HCT116 (cell line): Measurements from ENCODE around the gene DLD. TPM values are rescaled to one million over a fixed set of nuclear protein-coding genes. Genes with fewer than 3 reads are reported as not detected.

Experiments
- ATAC-seq: fragments of 200-7000 bp; cut with Tn5 transposase; 2 replicates; pipeline ENCODE4 v1.9.1; 2020; ENCODE audit warnings: mild to moderate bottlenecking, moderate library complexity
- BruUV-seq: library from RNA; stranded (reverse); fragments of 400-500 nt; replicated peaks from 2 replicates; lab custom pipeline; 2021; lab: Mats Ljungman, UMichigan
- CTCF ChIA-PET: fragments of 300-600 bp; sonication (Branson Sonifier 250); formaldehyde crosslinking; loops from one replicate; lab custom pipeline; 2021; ENCODE audit warnings: antibody characterized with exemption; lab: Charles Lee
- POLR2A ChIA-PET: fragments of 300-600, 350-600 bp; sonication (Branson Sonifier 250); formaldehyde crosslinking; loops from one replicate; lab custom pipeline; 2021; ENCODE audit warnings: antibody characterized with exemption; lab: Charles Lee
- RAD21 ChIA-PET, 2 experiments: fragments of 300-600 bp; sonication (Branson Sonifier 250); formaldehyde crosslinking; loops; one replicate each; lab custom pipeline; 2023; ENCODE audit warnings: low total read pairs in 2 of 2; ENCODE audit not compliant: uncharacterized antibody in 2 of 2, unreplicated experiment in 2 of 2, low non-redundant PET in 1 of 2; lab: Charles Lee
- DNase-seq: peaks from one replicate; pipeline ENCODE4 v3.0.0-alpha.2; 2010; ENCODE audit warnings: low read depth, low spot score
- H2AFZ ChIP-seq: fragments of 200-600 bp; shearing (Covaris generic), sonication (generic); 2 replicates; pipeline ENCODE4 v1.6.1; 2017; ENCODE audit warnings: low read depth, mixed run types, mixed read lengths, antibody characterized with exemption, low read length; ENCODE audit not compliant: poor library complexity, severe bottlenecking
- H3K27ac ChIP-seq: 2 replicates; pipeline ENCODE4 v1.5.1; 2012; ENCODE audit warnings: low read depth, low read length
- H3K27me3 ChIP-seq: fragments of 200-600 bp; sonication (generic); 2 replicates; pipeline ENCODE4 v1.6.1; 2016; ENCODE audit warnings: mixed run types, low read length, mixed read lengths; ENCODE audit not compliant: insufficient read depth
- H3K36me3 ChIP-seq, 2 experiments: fragments of 200-500 bp in 1 of 2; fragments of 200-600 bp in 1 of 2; sonication (Bioruptor generic) in 1 of 2; sonication (generic) in 1 of 2; 2 replicates each; pipeline versions ENCODE4 v1.5.1 to v1.6.1; 2014 to 2016; ENCODE audit warnings: low read length in 2 of 2, inconsistent platforms in 1 of 2, mixed read lengths in 1 of 2, mixed run types in 1 of 2; ENCODE audit not compliant: insufficient read depth in 2 of 2, control insufficient read depth in 1 of 2
- H3K4me1 ChIP-seq, 2 experiments: fragments of 200-600 bp in 1 of 2; sonication (generic) in 1 of 2; 2 replicates each; pipeline versions ENCODE4 v1.5.1 to v1.6.1; 2012 to 2017; ENCODE audit warnings: low read length in 2 of 2, inconsistent platforms in 1 of 2, mild to moderate bottlenecking in 1 of 2, mixed read lengths in 1 of 2, mixed run types in 1 of 2, moderate library complexity in 1 of 2; ENCODE audit not compliant: insufficient read depth in 2 of 2, control insufficient read depth in 1 of 2
- H3K4me2 ChIP-seq: fragments of 200-600 bp; sonication (generic); 2 replicates; pipeline ENCODE4 v1.6.1; 2017; ENCODE audit warnings: mixed run types, low read length, mixed read lengths
- H3K4me3 ChIP-seq, 2 experiments: fragments of 200-600 bp in 1 of 2; sonication (generic) in 1 of 2; replicated peaks in 1 of 2; 2 replicates each; pipeline ENCODE4 v1.5.1; 2011 to 2016; ENCODE audit warnings: low read length in 2 of 2, control low read depth in 1 of 2, low read depth in 1 of 2, mild to moderate bottlenecking in 1 of 2, mixed read lengths in 1 of 2, mixed run types in 1 of 2
- H3K79me2 ChIP-seq: fragments of 200-600 bp; sonication (generic); 2 replicates; pipeline ENCODE4 v1.6.1; 2017; ENCODE audit warnings: mild to moderate bottlenecking, mixed run types, low read length, moderate library complexity, mixed read lengths; ENCODE audit not compliant: insufficient read depth
- H3K9ac ChIP-seq: fragments of 200-600 bp; sonication (generic); 2 replicates; pipeline ENCODE4 v1.6.1; 2016; ENCODE audit warnings: low read length, mixed read lengths
- H3K9me2 ChIP-seq: fragments of 200-600 bp; sonication (generic), shearing (Covaris generic); 2 replicates; pipeline ENCODE4 v1.6.1; 2017; ENCODE audit warnings: mixed run types, mild to moderate bottlenecking, moderate library complexity; ENCODE audit not compliant: insufficient read depth
- H3K9me3 ChIP-seq, 2 experiments: fragments of 200-500 bp in 1 of 2; fragments of 200-600 bp in 1 of 2; sonication (Bioruptor generic) in 1 of 2; sonication (generic) in 1 of 2; 2 replicates each; pipeline ENCODE4 v1.6.1; 2014 to 2017; ENCODE audit warnings: low read length in 2 of 2, mixed read lengths in 2 of 2, inconsistent platforms in 1 of 2, low read depth in 1 of 2, mild to moderate bottlenecking in 1 of 2, mixed run types in 1 of 2, moderate library complexity in 1 of 2; ENCODE audit not compliant: control insufficient read depth in 1 of 2, insufficient read depth in 1 of 2
- H4K20me1 ChIP-seq: fragments of 200-600 bp; sonication (generic), shearing (Covaris generic); 2 replicates; pipeline ENCODE4 v1.6.1; 2017; ENCODE audit warnings: mixed run types, mild to moderate bottlenecking, moderate library complexity; ENCODE audit not compliant: insufficient read depth
- CBX3 ChIP-seq: IDR thresholded peaks from 2 replicates; pipeline ENCODE4 v1.6.1; 2012; ENCODE audit warnings: low read depth
- ELF1 ChIP-seq: IDR thresholded peaks from 2 replicates; pipeline ENCODE4 v1.6.1; 2012; ENCODE audit warnings: low read depth, borderline replicate concordance
- EZH2 ChIP-seq: fragments of 200-600 bp; sonication (generic); IDR thresholded peaks from 2 replicates; pipeline ENCODE4 v1.6.1; 2017; ENCODE audit warnings: antibody characterized with exemption, mixed run types
- EZH2phosphoT487 ChIP-seq: fragments of 200-600 bp; IDR thresholded peaks from 2 replicates; pipeline ENCODE4 v1.6.1; 2018; ENCODE audit warnings: antibody characterized with exemption, borderline replicate concordance
- FOSL1 ChIP-seq: IDR thresholded peaks from 2 replicates; pipeline ENCODE4 v1.6.1; 2012; ENCODE audit warnings: low read depth
- RAD21 ChIP-seq: IDR thresholded peaks from 2 replicates; pipeline ENCODE4 v1.6.1; 2012; ENCODE audit warnings: low read depth, mild to moderate bottlenecking
- SP1 ChIP-seq: IDR thresholded peaks from 2 replicates; pipeline ENCODE4 v1.6.1; 2012; ENCODE audit warnings: low read depth
- SRF ChIP-seq: IDR thresholded peaks from 2 replicates; pipeline ENCODE4 v1.6.1; 2012; ENCODE audit warnings: low read depth
- TCF7L2 ChIP-seq: IDR thresholded peaks from 2 replicates; pipeline ENCODE4 v1.7.0; 2011; ENCODE audit warnings: borderline replicate concordance, inconsistent platforms; ENCODE audit not compliant: insufficient read depth, insufficient read length; ENCODE audit errors: extremely low read depth
- YY1 ChIP-seq: IDR thresholded peaks from 2 replicates; pipeline ENCODE4 v1.6.1; 2011; ENCODE audit warnings: low read length, low read depth, moderate library complexity, mild to moderate bottlenecking; ENCODE audit not compliant: insufficient replicate concordance; ENCODE audit errors: extremely low read depth
- ZFX ChIP-seq: fragments of 450-650 bp; IDR thresholded peaks from 2 replicates; pipeline ENCODE4 v1.6.1; 2017
- ZNF274 ChIP-seq: fragments of 200-500 bp; sonication (Bioruptor generic); IDR thresholded peaks from 2 replicates; pipeline ENCODE4 v1.6.1; 2014; ENCODE audit warnings: mild to moderate bottlenecking, low read depth, low read length, inconsistent platforms
- intact Hi-C: fragments of 100-400 bp; cut with micrococcal nuclease; formaldehyde crosslinking; loops from 2 replicates; pipeline ENCODE4 v1.10.0; 2022
- total RNA-seq: library from RNA; stranded (reverse); gene quantifications from one replicate; pipeline ENCODE4 v1.2.1, GENCODE V29; 2021; ENCODE audit not compliant: unreplicated experiment
- TF ChIP-seq, protein P1 (sequence below), 3 experiments: fragments of 200-600 bp in 1 of 3; sonication (generic) in 1 of 3; IDR thresholded peaks in 2 of 3; conservative IDR thresholded peaks in 1 of 3; 2 replicates each; pipeline ENCODE4 v1.5.1; 2012 to 2017; ENCODE audit warnings: low read depth in 2 of 3, low read length in 2 of 3, antibody characterized with exemption in 1 of 3, borderline replicate concordance in 1 of 3, control low read depth in 1 of 3, mild to moderate bottlenecking in 1 of 3, mixed read lengths in 1 of 3, mixed run types in 1 of 3, moderate library complexity in 1 of 3; ENCODE audit not compliant: insufficient read depth in 1 of 3
- TF ChIP-seq, protein P2 (sequence below): IDR thresholded peaks from 2 replicates; pipeline ENCODE4 v1.6.1; 2012

Gene DLD
- total RNA-seq, 1 experiment from 2014 or later: 104 TPM

DNA sequence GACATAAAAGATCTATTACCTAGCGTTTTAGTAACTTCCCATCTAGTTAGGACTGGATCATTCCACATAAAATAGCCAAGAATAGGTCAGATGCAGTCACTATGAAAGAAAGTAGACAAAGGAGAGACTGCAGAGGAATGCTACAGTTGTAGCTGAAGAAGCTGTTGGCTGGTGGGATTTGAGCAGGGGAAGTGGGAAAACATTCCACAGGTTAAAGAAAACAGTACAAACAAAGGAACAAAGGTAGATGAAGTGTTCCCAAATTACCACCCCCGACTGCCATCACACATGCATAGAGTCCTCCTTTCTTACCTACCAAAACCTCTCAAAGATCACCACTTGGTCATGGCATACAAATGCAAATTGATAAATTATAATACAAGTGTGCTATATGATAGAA, 41.8 kb downstream of the DLD start:
- peaks cover 11 to 29% of the 10 kb centered on the region in 2 experiments; a peak in 3 of 4 replicates for H3K36me3 ChIP-seq
- POLR2A ChIA-PET: no interaction called here
- no peaks in the 10 kb centered on the region for H3K27me3 ChIP-seq
- intact Hi-C loops: no loop called here
- H3K79me2 ChIP-seq: no peaks in the 10 kb centered on the region
- no TSS peak for BruUV-seq
- H3K4me1 ChIP-seq: peaks cover 2 to 3% of the 10 kb centered on the region in 2 experiments; a peak in 2 of 4 replicates
- no peak overlapping the region for H3K27ac ChIP-seq
- no peak overlapping the region for H3K4me3 ChIP-seq
- no peak for ATAC-seq
- CTCF ChIA-PET: no interaction called here
- H3K9me3 ChIP-seq: no peaks in the 10 kb centered on the region
- TF ChIP-seq ELF1 (no peak), SRF (no peak), TCF7L2 (no peak), YY1 (no peak), FOSL1 (no peak), ZNF274 (no peak), EZH2 (no peak), EZH2phosphoT487 (no peak), ZFX (no peak), SP1 (no peak), CBX3 (no peak), RAD21 (no peak)
- TF ChIP-seq, protein P1, sequence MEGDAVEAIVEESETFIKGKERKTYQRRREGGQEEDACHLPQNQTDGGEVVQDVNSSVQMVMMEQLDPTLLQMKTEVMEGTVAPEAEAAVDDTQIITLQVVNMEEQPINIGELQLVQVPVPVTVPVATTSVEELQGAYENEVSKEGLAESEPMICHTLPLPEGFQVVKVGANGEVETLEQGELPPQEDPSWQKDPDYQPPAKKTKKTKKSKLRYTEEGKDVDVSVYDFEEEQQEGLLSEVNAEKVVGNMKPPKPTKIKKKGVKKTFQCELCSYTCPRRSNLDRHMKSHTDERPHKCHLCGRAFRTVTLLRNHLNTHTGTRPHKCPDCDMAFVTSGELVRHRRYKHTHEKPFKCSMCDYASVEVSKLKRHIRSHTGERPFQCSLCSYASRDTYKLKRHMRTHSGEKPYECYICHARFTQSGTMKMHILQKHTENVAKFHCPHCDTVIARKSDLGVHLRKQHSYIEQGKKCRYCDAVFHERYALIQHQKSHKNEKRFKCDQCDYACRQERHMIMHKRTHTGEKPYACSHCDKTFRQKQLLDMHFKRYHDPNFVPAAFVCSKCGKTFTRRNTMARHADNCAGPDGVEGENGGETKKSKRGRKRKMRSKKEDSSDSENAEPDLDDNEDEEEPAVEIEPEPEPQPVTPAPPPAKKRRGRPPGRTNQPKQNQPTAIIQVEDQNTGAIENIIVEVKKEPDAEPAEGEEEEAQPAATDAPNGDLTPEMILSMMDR (IDR thresholded peaks at IDR 0.05 in 2 of 3, conservative IDR thresholded peaks at IDR 0.05 in 1 of 3; ENCODE audit: borderline replicate concordance in 1 of 3, insufficient read depth in 1 of 3, low read depth in 2 of 3, low read length in 2 of 3): no peak
- TF ChIP-seq, protein P2, sequence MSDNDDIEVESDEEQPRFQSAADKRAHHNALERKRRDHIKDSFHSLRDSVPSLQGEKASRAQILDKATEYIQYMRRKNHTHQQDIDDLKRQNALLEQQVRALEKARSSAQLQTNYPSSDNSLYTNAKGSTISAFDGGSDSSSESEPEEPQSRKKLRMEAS: no peak
- DNase-seq: no peak
- H3K4me2 ChIP-seq: no peak overlapping the region
- no peak overlapping the region for H2AFZ ChIP-seq
- no peaks in the 10 kb centered on the region for H4K20me1 ChIP-seq
- no peaks in the 10 kb centered on the region for H3K9me2 ChIP-seq
- H3K9ac ChIP-seq: no peak overlapping the region
- RAD21 ChIA-PET: no interaction called here
